Panc1 (cell line): Measurements from ENCODE around the gene FARP2.

Experiments
- POLR2AphosphoS5 ChIP-seq: IDR thresholded peaks from 2 replicates; pipeline ENCODE4 v1.6.1; 2012; ENCODE audit warnings: mild to moderate bottlenecking, low read depth, low read length, moderate library complexity
- REST ChIP-seq, 2 experiments: IDR thresholded peaks; 2 replicates each; pipeline ENCODE4 v1.6.1; 2011 to 2012; ENCODE audit warnings: low read depth in 2 of 2, control low read depth in 1 of 2, low read length in 1 of 2, mild to moderate bottlenecking in 1 of 2, moderate library complexity in 1 of 2; ENCODE audit not compliant: insufficient read depth in 1 of 2
- TF ChIP-seq, protein P1 (sequence below): fragments of 450-650 bp; IDR thresholded peaks from 2 replicates; pipeline ENCODE4 v1.5.1; 2017; ENCODE audit warnings: mild to moderate bottlenecking

DNA sequence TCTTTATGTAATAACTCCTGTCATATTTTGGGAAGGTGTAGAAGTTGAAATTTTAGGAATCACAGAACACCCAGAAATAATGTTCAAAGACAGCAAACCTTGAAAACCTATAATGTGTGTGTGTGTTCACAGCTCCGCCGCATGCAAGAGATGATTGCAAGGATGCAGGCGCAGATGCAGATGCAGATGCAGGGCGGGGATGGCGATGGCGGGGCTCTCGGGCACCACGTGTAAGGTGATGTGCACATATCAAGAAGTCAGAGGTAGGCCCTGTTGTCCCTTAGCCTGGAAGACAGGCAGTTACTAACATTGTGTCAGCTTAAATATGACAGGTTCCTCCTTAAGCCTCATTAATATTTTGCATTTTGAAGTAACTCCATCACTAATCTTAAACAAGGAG lies 6.1 kb upstream of the FARP2 start:
- TF ChIP-seq, protein P1, sequence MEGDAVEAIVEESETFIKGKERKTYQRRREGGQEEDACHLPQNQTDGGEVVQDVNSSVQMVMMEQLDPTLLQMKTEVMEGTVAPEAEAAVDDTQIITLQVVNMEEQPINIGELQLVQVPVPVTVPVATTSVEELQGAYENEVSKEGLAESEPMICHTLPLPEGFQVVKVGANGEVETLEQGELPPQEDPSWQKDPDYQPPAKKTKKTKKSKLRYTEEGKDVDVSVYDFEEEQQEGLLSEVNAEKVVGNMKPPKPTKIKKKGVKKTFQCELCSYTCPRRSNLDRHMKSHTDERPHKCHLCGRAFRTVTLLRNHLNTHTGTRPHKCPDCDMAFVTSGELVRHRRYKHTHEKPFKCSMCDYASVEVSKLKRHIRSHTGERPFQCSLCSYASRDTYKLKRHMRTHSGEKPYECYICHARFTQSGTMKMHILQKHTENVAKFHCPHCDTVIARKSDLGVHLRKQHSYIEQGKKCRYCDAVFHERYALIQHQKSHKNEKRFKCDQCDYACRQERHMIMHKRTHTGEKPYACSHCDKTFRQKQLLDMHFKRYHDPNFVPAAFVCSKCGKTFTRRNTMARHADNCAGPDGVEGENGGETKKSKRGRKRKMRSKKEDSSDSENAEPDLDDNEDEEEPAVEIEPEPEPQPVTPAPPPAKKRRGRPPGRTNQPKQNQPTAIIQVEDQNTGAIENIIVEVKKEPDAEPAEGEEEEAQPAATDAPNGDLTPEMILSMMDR: no peak
- TF ChIP-seq POLR2AphosphoS5: no peak
- no peak for TF ChIP-seq REST (IDR thresholded peaks at IDR 0.05; ENCODE audit: insufficient read depth in 1 of 2, low read depth in 2 of 2, low read length in 1 of 2)
